OCI-LY3 (cell line): Measurements from ENCODE around the gene JUND.

Source experiments
- H2AFZ ChIP-seq: fragments of 200-600, 300-600 bp; shearing (Covaris generic); 2 replicates; pipeline ENCODE4 v1.6.0; 2014; ENCODE audit warnings: antibody characterized with exemption, low read depth, low read length
- H3K27ac ChIP-seq: fragments of 200-600, 300-600 bp; sonication (generic); 2 replicates; pipeline ENCODE4 v1.5.1; 2014; ENCODE audit warnings: mild to moderate bottlenecking, low read length, moderate library complexity, mixed read lengths
- H3K27me3 ChIP-seq: fragments of 200-600, 300-600 bp; sonication (generic); 2 replicates; pipeline ENCODE4 v1.6.1; 2014; ENCODE audit warnings: low read depth, low read length, mixed read lengths
- H3K36me3 ChIP-seq: fragments of 200-600, 300-600 bp; sonication (generic); replicated peaks from 2 replicates; pipeline ENCODE3; 2014; ENCODE audit warnings: low read depth, low read length, mixed read lengths
- H3K4me1 ChIP-seq: fragments of 300-600, 200-600 bp; sonication (generic); 2 replicates; pipeline ENCODE4 v1.6.1; 2014; ENCODE audit warnings: low read length, mixed read lengths
- H3K4me2 ChIP-seq: fragments of 200-600, 300-600 bp; sonication (generic); 2 replicates; pipeline ENCODE4 v1.6.1; 2014; ENCODE audit warnings: low read length, mixed read lengths
- H3K4me3 ChIP-seq: fragments of 300-600, 200-600 bp; sonication (generic); 2 replicates; pipeline ENCODE4 v1.5.1; 2014; ENCODE audit warnings: antibody characterized with exemption, mild to moderate bottlenecking, low read length, moderate library complexity
- H3K79me2 ChIP-seq: fragments of 300-600, 200-600 bp; shearing (Covaris generic); 2 replicates; pipeline ENCODE4 v1.6.1; 2014; ENCODE audit warnings: mild to moderate bottlenecking, low read length, mixed read lengths
- H3K9ac ChIP-seq: fragments of 300-600, 200-600 bp; shearing (Covaris generic); 2 replicates; pipeline ENCODE4 v1.6.0; 2014; ENCODE audit warnings: mild to moderate bottlenecking, low read length, moderate library complexity
- H3K9me3 ChIP-seq: fragments of 200-600, 300-600 bp; shearing (Covaris generic); 2 replicates; pipeline ENCODE4 v1.6.1; 2014; ENCODE audit warnings: low read length, mixed read lengths; ENCODE audit not compliant: insufficient read depth
- H4K20me1 ChIP-seq: fragments of 200-600, 300-600 bp; sonication (generic); 2 replicates; pipeline ENCODE4 v1.6.1; 2016; ENCODE audit warnings: low read length, mixed read lengths; ENCODE audit not compliant: insufficient read depth
- EZH2phosphoT487 ChIP-seq: fragments of 200-600 bp; shearing (Covaris generic); IDR thresholded peaks from 2 replicates; pipeline ENCODE4 v1.6.1; 2018; ENCODE audit warnings: antibody characterized with exemption, mixed run types, low read depth
- TF ChIP-seq, protein P1 (sequence below): fragments of 200-600, 300-600 bp; sonication (generic); IDR thresholded peaks from 2 replicates; pipeline ENCODE4 v1.5.1; 2014; ENCODE audit warnings: antibody characterized with exemption, low read length, low read depth

JUND gene

DNA sequence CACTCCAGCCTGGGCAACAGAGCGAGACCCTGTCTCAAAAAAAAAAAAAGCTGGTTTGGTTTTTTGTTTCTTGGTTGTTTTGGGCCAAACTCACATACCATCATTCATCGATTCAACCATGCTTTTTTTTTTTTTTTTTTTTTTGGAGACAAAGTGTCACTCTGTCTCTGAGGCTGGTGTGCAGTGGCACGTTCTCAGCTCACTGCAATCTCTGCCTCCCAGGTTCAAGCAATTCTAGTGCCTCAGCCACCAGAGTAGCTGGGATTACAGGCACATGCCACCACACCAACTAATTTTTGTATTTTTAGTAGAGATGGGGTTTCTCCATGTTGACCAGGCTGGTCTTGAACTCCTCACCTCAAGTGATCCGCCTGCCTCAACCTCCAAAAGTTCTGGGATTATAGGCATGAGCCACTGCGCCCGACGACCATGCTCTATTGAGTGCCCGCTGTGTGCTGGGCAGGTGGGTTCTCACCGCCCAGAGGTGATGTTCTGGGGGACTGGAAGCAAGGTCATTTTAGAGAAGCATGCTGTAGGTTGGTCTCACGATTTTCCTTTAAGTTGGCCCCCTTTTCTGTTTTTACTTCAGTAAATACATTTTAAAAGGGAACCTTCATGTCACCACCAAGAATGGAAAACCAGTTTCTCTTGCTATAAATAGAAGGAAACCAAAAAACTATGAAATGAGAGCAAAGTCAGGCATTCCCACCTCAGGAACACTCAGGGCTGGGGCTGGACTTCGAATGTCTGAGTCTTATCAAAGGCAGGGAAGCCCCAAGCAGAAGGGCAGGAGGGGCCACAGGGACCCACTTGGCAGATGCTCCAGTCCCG, 8.3 kb upstream of the JUND start:
- Histone ChIP-seq H3K4me2 (peak overlapping the region; percentile 83), H3K9ac (peak overlapping the region; percentile 3; the same call in 1 of the 2 replicates), H4K20me1 (no peaks in the 10 kb centered on the region), H3K79me2 (no peaks in the 10 kb centered on the region), H3K27ac (peak overlapping the region; percentile 8), H3K36me3 (no peaks in the 10 kb centered on the region), H3K9me3 (no peaks in the 10 kb centered on the region), H3K4me1 (peaks cover 36% of the 10 kb centered on the region), H3K4me3 (peak overlapping the region; percentile 80; the same call in 1 of the 2 replicates), H3K27me3 (no peaks in the 10 kb centered on the region), H2AFZ (no peak overlapping the region)
- TF ChIP-seq EZH2phosphoT487, result no peak
- TF ChIP-seq, protein P1, sequence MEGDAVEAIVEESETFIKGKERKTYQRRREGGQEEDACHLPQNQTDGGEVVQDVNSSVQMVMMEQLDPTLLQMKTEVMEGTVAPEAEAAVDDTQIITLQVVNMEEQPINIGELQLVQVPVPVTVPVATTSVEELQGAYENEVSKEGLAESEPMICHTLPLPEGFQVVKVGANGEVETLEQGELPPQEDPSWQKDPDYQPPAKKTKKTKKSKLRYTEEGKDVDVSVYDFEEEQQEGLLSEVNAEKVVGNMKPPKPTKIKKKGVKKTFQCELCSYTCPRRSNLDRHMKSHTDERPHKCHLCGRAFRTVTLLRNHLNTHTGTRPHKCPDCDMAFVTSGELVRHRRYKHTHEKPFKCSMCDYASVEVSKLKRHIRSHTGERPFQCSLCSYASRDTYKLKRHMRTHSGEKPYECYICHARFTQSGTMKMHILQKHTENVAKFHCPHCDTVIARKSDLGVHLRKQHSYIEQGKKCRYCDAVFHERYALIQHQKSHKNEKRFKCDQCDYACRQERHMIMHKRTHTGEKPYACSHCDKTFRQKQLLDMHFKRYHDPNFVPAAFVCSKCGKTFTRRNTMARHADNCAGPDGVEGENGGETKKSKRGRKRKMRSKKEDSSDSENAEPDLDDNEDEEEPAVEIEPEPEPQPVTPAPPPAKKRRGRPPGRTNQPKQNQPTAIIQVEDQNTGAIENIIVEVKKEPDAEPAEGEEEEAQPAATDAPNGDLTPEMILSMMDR, result no peak

DNA sequence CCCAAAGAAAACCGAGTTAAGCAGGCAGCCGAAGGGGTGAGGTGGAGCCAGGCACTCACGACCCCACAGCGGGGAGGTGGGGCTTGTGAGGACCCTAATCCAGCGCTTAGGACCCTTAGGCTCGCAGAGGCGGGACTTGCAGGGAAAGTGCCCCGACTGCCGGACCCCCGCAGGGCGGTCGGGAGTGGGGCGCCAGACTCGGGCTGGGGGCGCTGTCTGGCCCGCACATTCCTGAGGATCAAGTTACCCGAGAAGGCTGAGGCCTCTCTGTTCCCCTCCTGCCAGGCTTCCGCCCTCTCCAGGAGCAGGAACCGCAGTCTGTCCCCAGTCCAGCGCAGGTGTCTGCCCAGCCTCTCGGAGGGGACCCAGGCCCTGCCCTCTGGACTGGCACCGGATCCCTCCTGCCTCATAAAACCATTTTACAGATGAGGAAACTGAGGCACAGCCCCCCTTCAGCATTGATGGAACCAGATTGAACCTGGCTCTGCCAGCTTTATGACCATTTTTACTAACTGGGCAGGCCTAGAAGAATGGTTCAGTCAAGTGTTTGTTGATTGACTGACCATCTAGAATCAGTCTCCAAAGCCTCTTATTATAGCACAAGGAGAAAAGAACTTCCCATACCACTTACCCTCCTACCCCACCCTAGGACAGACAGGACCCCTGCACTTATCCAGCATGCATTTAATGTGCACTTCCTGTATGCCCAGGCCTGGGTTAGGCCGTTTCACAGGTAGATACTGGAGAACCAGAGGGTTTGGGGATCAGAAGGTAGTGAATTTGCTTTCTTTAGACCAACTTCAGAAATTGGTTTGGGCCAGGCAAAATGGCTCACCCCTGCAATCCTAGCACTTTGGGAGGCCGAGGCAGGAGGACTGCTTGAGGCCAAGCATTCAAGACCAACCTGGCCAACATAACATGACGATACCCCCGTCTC, 6.7 kb upstream of the JUND start:
- H3K27ac ChIP-seq, result no peak overlapping the region
- H3K4me1 ChIP-seq, result peaks cover 32% of the 10 kb centered on the region
- no peak overlapping the region for H3K4me2 ChIP-seq
- H3K36me3 ChIP-seq, result no peaks in the 10 kb centered on the region
- TF ChIP-seq EZH2phosphoT487, result no peak
- TF ChIP-seq, protein P1, result no peak
- H4K20me1 ChIP-seq, result no peaks in the 10 kb centered on the region
- no peaks in the 10 kb centered on the region for H3K79me2 ChIP-seq
- H2AFZ ChIP-seq, result no peak overlapping the region
- no peaks in the 10 kb centered on the region for H3K9me3 ChIP-seq
- no peak overlapping the region for H3K4me3 ChIP-seq
- no peak overlapping the region for H3K9ac ChIP-seq
- no peaks in the 10 kb centered on the region for H3K27me3 ChIP-seq

DNA sequence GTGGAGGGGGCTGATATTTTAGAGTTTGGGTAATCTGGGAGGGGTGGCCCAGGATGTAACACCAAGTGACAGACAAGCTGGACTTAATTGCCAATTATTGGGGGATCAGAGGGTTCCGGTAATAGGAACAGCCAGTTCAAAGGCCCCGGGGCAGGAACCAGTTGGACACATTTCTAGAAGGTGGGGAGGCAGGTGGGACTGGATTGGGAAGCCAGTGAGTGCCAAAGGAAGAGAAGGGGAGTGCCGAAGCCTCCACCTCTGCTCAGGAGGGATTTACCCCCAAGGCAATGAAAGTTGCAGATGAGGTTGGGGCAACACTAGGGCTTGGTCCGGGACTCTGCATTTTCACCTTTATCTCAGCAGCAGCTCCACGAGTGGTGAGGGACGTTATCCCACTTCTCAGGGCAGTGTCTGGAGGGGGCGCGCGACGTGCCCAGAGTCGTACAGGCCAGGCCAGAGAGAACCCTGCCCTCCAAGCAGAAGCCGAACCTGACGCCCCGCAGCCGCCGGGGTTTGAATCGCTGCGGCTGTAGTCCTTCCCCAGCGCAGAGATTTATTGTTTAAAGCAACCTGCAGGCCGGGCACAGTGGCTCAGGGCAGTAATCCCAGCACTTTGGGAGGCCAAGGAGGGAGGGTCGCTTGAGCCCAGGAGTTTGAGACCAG, 5.7 kb upstream of the JUND start:
- no peaks in the 10 kb centered on the region for H3K27me3 ChIP-seq
- H3K9me3 ChIP-seq, result no peaks in the 10 kb centered on the region
- H3K36me3 ChIP-seq, result no peaks in the 10 kb centered on the region
- H3K4me3 ChIP-seq, result no peak overlapping the region
- no peaks in the 10 kb centered on the region for H4K20me1 ChIP-seq
- no peak for TF ChIP-seq EZH2phosphoT487
- TF ChIP-seq, protein P1, result no peak
- no peak overlapping the region for H3K4me2 ChIP-seq
- no peak overlapping the region for H2AFZ ChIP-seq
- H3K79me2 ChIP-seq, result peaks cover 7% of the 10 kb centered on the region; the same call in 1 of the 2 replicates
- H3K9ac ChIP-seq, result no peak overlapping the region
- H3K4me1 ChIP-seq, result peaks cover 38% of the 10 kb centered on the region
- H3K27ac ChIP-seq, result no peak overlapping the region
